Measurements from ENCODE around the gene MVB12A.

MVB12A gene

GRCh38 chr19:17405250-17406045 lies 14.4 kb upstream of the MVB12A start, which contains the start of gene BST2:
TSS of gene BST2 (minus strand) at chr19:17405630. CDS start at chr19:17405575, 55 bp downstream.
- peak; percentile 58 for DNase-seq

GRCh38 chr19:17406046-17406886 lies 13.6 kb upstream of the MVB12A start:
- DNase-seq, result peak; percentile 74

GRCh38 chr19:17406887-17407196 lies 13.0 kb upstream of the MVB12A start:
- DNase-seq, result no peak

GRCh38 chr19:17409990-17410389 lies 9.9 kb upstream of the MVB12A start:
- no peak for DNase-seq

GRCh38 chr19:17411801-17412200 lies 8.0 kb upstream of the MVB12A start:
- DNase-seq, result no peak

GRCh38 chr19:17414097-17414496 lies 5.8 kb upstream of the MVB12A start:
- no peak for DNase-seq

GRCh38 chr19:17415121-17415520 lies 4.7 kb upstream of the MVB12A start:
- no peak for DNase-seq

- DNase-seq, result no peak
Observed at GRCh38 chr19:17418710-17419109, 1.1 kb upstream of the MVB12A start.

- DNase-seq, result no peak
Observed at GRCh38 chr19:17419154-17419620, 660 bp upstream of the MVB12A start.

GRCh38 chr19:17420475-17420924 lies 653 bp downstream of the MVB12A start:
- DNase-seq, result no peak

GRCh38 chr19:17421942-17422341 lies 2.1 kb downstream of the MVB12A start:
- no peak for DNase-seq

GRCh38 chr19:17423429-17424208 lies 3.8 kb downstream of the MVB12A start:
- DNase-seq, result no peak

- no peak for DNase-seq
Observed at GRCh38 chr19:17424743-17425365, 5.0 kb downstream of the MVB12A start.

- DNase-seq, result no peak
Observed at GRCh38 chr19:17429641-17430113, 9.8 kb downstream of the MVB12A start.

GRCh38 chr19:17431417-17431816 lies 11.6 kb downstream of the MVB12A start:
- no peak for DNase-seq

GRCh38 chr19:17435218-17435617 lies 15.4 kb downstream of the MVB12A start:
- DNase-seq, result no peak

- DNase-seq, result no peak
Observed at GRCh38 chr19:17436094-17436873, 16.4 kb downstream of the MVB12A start.

- DNase-seq, result no peak
Observed at GRCh38 chr19:17436874-17437267, 17.0 kb downstream of the MVB12A start.

GRCh38 chr19:17441241-17442021 lies 21.6 kb downstream of the MVB12A start:
- peak; percentile 42 for DNase-seq

GRCh38 chr19:17445526-17446165 lies 25.8 kb downstream of the MVB12A start:
- DNase-seq, result no peak
